T-helper 2 cell treated with Interferon-gamma antibody and Interleukin-4, amounts not matched to agents 100 ng/mL and 5 ng/mL, for 36 hours (primary cell): ENCODE data around the gene CMTM6. TPM values are rescaled to one million over a fixed set of nuclear protein-coding genes. Genes with fewer than 3 reads are reported as not detected.
"Not testable (repeated sequence)": the region's sequence is repeated elsewhere in the genome, so short reads cannot be mapped to it uniquely, and the experiment has no call there.

Experiments
- intact Hi-C: fragments of 100-400 bp; cut with micrococcal nuclease; formaldehyde crosslinking; loops from one replicate; pipeline ENCODE4 v1.15.1; 2023
- total RNA-seq: library from RNA; stranded (reverse); gene quantifications from 2 replicates; pipeline ENCODE4 v1.2.3, GENCODE V29; 2022

The CMTM6 gene
- 55.5 and 58.4 TPM in 2 replicates for total RNA-seq

DNA sequence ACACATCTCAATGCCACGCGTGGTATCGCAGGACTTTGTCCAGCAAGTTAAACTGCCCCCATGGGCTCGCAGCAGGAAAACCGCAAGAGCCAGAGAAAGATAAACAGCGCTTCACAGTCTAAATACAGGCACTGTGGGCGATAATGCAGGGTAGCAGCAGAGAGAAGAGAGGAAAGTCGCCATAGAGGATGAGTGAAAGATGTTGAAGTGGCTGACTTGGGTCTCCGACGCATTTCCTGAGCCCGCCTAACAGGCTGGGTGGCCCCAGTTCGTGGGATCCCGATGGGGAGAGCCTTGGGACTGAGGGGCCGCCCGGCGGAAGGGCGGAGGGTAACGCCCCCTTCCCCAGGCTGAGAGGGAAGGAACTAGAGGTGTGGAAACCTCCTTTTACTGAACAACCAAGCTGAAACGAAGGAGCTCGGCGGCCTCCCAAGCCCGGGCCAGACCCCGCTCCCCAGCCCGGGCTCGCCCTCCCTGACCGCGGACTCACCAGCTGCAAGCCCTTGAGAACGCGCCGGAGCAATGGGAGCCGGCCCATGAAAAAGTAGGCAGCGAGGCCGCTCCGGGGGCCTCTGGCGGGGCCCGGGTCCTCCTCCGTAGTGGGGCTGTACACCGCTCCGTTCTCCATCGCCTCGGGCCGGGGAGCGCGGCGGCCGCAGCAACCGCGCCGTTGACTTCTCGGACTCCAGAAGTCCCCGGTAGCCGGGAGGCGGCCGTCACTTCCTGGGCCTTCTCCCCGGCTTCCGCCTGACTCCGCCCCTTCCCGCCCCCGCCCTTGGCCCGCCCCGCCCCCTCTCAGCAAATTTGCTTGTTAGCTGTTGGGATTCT is at the start of gene CMTM6:
Gene CMTM6, minus strand, starts transcription at position 735 of the 828 bp plus-strand sequence. Its CDS starts 107 bp downstream, at position 628.
- intact Hi-C loops = loop anchor here (1.0 to 2.0 kb wide), 7 partner anchors 42 to 396 kb away; partner anchors contain the start of genes CMTM8, CNOT10, DYNC1LI1 and GPD1L

DNA sequence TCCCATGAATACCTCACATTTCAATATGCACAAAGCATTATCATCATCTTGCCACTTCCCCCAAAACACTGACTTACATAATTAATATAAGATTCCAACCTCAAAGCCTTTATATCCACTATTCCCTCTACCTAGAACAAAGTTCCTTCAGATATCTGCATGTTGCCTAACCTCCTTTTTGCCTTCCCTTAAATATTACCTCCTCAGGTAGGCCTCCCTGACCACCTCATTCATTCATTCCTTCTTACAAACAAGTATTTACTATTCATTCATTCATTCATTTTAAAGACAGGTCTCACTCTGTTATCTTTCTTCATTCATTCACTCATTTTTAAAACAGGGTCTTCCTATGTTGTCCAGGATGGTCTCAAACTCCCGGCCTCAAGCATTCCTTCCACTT is 49.4 kb upstream of the CMTM6 start:
- intact Hi-C loops = no loop called here

DNA sequence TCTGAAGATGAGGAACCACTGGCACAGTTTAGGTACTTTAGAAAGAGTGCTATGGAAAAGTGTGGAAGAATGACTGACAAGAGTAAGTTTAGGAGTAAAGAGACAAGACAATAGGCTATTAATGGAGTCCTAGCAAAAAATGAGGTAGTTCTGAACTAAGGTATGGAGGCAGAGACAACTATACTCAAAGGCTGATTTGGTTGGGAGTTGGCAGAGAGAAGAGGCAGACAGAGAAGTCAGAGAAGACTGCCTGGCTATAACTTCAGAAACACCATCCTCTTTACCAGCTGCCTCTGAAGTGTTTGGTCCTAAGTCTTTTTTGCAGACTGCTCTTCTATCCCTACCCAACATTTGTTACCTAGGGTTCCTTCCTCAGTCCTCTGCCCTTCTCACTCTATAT is 48.8 kb upstream of the CMTM6 start:
- intact Hi-C loops = no loop called here

GRCh38 chr3:32551087-32551486 is 48.4 kb upstream of the CMTM6 start:
- intact Hi-C loops = no loop called here

DNA sequence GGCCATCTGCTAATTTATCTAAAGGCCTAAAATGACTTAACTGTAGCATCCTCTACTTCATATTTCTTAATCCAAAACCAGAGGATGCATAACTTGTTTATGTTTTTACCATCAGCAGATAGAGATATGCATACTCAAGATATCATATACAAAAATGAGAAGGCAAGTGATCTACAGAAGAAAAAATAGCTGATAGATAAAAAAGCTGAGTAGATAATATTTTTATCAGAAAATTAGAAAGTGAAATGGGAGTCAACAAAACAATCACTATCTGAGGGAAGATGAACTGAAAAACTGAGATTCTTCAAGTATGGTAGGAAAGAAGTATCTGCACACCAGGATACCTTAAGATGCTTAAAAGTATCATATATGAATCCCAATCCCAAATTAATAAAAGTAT is 42.7 kb upstream of the CMTM6 start:
- intact Hi-C loops = no loop called here

DNA sequence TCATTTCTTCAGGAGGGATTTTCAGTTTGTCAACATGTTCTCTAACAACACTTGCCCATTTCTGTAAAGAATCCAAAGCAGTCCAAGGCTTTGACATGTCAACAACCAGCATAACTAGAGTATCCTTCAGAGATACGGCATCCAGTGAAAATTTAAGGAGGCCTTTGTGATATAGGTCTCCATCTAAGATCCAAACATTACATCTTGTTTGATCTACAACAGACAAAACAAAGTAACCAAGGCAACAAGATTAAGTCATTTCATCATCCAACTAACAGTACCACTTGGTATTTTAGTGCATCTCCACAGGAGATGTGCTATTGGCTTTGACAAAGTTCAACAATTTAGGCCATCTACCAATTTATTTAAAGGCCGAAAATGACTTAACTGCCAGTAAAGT is 42.2 kb upstream of the CMTM6 start:
- intact Hi-C loops = no loop called here

DNA sequence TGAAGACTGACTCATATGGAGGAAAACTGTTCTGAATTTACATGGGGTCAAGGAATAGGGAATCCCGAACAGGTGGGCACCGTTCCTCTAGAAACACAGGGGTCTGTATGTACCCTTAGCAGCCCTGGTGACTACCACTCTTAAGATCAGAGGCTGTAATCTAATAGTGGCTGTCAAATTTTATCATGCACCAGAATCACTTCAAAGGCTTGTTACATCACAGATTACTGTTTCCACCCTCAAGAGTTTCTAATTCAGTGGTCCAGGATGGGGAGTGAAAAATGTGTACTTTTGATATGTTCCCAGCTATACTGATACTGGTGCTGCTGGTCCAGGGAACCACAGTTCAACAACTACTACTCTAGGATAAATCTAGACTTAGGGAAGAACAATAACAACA is 40.2 kb upstream of the CMTM6 start:
- intact Hi-C loops = no loop called here

GRCh38 chr3:32540899-32541298 is 38.2 kb upstream of the CMTM6 start:
- intact Hi-C loops = no loop called here

DNA sequence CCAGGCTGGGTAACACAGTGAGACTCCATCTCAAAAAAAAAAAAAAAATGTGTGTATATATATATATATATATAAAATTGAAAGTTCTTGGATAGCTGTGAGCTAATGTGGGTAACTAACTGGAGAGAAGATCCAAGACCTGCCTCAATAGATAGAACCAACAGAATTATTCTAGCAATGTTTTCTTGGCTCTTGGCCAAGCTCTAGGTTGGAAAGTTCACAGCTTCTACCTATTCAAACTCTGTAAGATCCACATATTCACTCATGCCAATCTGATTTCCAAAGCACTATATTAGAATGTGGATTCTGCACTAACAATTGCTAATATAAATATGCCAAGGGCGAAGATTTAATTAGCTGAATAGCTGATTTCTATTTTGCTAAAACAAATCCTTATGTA is 29.8 kb upstream of the CMTM6 start:
- intact Hi-C loops = no loop called here

DNA sequence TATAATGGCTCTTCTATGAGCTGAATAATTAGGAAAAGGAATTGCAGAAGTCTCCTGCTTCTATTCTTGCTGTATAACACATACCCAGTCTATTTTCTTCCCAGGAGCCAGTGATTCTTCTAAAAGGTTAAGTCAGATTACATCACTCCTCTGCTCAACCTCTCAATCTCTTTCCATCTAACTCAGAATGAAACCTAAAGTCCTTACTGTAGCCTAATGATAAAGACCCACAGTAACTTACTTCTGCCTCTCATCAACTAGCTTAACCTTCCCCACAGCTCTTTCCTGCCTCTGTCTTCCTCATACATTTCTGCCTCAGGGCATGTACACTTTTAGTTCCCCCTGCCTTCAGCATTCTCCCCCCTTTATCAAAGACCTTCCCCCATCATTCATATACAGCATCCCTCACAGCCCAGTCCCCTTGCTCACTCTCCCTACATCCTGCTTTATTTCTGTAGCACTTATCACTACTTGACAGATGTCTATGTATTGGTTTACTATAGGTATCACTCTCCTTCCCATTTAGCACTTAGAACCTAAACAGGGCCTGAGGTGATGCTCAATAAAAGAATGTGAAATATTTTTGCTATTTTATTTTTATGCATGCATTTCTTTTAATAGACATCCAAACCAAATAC is 28.5 kb upstream of the CMTM6 start:
- intact Hi-C loops = no loop called here

GRCh38 chr3:32525720-32526119 is 23.1 kb upstream of the CMTM6 start:
- intact Hi-C loops = no loop called here

DNA sequence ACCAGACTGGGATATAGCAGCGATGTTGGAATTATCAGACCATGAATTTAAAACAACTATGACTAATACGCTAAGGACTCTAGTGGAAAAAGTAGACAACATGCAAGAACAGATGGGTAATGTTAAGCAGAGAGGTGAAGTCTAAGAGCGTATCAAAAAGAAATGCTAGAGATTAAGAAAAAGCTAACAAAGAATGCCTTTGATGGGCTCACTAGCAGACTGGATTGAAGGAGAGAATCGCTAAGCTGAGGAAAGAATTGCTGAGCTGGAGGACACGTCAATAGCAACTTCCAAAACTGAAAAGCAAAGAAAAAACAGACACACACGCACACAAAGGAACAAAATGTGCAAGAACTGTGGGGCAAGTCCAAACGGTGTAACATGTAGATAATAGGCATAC is 20.0 kb upstream of the CMTM6 start:
- intact Hi-C loops = no loop called here

GRCh38 chr3:32518921-32519320 is 16.3 kb upstream of the CMTM6 start:
- intact Hi-C loops = not testable (repeated sequence)

- intact Hi-C loops = not testable (repeated sequence)
Measured at GRCh38 chr3:32516751-32517150, 14.1 kb upstream of the CMTM6 start.

DNA sequence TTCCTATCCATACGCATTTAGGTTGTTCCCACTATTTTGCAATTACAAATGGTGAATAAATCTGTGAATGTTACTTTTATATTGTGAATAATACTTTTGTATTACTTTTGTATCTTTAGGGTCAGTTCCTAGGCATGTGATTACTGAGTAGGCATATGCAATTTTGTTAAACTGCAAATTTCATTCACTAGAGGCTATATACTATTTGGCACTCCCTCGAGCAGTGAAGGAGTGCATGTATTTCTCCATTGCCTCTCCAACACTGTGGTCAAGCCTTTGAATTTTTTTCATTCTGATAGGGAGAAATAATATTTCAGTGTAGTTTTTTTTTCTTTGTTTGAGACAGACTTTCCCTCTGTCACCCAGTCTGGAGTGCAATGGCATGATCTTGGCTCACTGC is 8.4 kb upstream of the CMTM6 start:
- intact Hi-C loops = loop anchor here (5.0 kb wide), 1 partner anchor 221 kb away; no protein-coding TSS in a partner anchor

- intact Hi-C loops = loop anchor here (1.0 to 5.0 kb wide), 4 partner anchors 155 to 424 kb away; no protein-coding TSS in a partner anchor
Measured at GRCh38 chr3:32510075-32510724, 7.5 kb upstream of the CMTM6 start.

DNA sequence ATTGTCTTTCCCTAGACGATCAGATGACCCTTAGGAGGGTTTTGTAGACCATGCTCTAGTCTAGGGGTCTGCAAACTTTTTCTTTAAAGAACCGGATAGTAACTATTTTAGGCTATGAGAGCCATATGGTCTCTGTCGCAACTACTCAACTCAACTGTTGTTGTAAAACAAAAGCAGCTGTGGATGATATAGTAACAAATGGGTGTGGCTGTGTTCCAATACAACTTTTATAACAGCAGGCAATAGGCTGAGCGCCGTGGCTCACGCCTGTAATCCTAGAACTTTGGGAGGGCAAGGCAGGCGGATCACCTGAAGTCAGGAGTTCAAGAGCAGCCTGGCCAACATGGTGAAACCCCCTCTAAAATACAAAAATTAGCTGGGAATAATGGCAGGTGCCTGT is 6.1 kb upstream of the CMTM6 start:
- intact Hi-C loops = no loop called here

DNA sequence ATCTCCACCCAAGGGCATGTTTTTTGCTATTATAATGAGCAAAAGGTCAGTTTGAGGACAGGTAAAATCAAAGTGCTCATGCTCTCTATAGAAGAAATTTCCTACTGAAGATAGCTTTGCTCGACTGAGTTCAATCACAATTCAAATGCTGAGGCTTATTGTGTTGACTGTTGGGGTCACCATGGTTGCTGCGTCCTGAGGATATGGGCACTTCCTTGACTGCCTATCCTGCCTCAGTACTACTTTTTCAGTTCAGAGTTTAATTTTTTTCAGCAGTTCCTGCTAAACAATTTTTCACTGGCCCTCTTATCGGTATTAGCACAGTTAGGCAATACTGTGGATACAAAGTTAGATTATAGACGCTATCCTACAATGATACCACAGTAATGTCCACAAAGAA is 3.8 kb upstream of the CMTM6 start:
- intact Hi-C loops = no loop called here

DNA sequence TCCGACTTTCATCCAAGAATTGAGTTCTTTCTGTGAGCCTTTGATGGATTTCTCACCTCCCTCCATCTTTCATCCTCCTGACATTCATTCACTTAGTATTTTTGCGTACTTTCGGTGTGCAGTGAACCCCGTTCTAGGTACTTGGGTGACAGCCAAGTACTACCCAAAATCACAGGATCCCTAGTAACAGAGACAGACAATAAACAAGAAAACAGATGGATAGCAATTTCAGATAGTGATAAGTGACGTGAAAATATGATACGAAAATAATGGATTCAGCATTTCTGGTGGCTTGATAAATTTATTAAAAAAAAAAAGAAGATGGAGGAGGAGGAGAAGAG is 264 bp upstream of the CMTM6 start:
- intact Hi-C loops = loop anchor here (1.0 to 2.0 kb wide), 7 partner anchors 42 to 396 kb away; partner anchors contain the start of genes CMTM8, CNOT10, DYNC1LI1 and GPD1L

- intact Hi-C loops = loop anchor here (1.0 to 2.0 kb wide), 8 partner anchors 41 to 395 kb away; partner anchors contain the start of genes CMTM8, CNOT10, DYNC1LI1 and GPD1L
Measured at GRCh38 chr3:32501783-32502117, 902 bp downstream of the CMTM6 start.

GRCh38 chr3:32500880-32501782 is 1.5 kb downstream of the CMTM6 start:
- intact Hi-C loops = loop anchor here (1.0 kb wide), 1 partner anchor 126 kb away; no protein-coding TSS in a partner anchor
